GM18858 (cell line): ENCODE data around the gene BUB3.
"Not testable (repeated sequence)": the region's sequence is repeated elsewhere in the genome, so short reads cannot be mapped to it uniquely, and the experiment has no call there.

ENCODE experiments used
- ATAC-seq: cut with Tn5 transposase; IDR thresholded peaks from one replicate; pipeline ENCODE4 v1.9.1; 2021; ENCODE audit not compliant: unreplicated experiment

Gene BUB3

GRCh38 chr10:123153486-123154091 is 613 bp upstream of the BUB3 start:
- no peak for ATAC-seq

DNA sequence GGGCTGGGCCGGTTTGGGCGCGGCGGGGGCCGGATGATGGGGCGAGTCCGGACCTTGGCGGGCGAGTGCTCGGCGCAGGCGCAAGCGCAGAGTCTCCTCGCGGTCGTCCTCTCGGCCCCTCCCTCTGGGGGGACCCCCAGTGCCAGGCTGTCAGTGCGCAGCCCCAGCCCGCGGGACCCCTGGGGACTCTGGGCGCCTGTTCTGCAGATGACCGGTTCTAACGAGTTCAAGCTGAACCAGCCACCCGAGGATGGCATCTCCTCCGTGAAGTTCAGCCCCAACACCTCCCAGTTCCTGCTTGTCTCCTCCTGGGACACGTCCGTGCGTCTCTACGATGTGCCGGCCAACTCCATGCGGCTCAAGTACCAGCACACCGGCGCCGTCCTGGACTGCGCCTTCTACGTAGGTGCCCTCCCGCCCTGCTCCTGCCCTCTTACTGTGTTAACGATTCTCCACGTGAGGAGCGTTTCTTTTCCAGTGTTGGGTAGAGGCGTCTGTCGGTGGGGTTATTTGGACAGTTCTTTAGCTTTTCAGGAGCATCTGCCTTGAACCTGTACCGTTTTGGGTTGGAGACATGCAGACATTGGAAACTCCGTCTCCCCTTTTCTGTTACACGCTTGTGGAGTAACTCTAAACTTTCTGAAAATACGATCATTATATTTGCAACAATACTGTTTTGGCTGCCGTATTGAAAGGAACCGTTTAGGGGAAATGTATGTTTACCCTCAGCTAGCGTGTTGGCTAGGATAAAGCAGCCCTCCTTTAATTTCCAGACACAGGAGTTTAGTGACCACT is 706 bp downstream of the BUB3 start:
- no peak for ATAC-seq

GRCh38 chr10:123156078-123156477 is 1.9 kb downstream of the BUB3 start:
- ATAC-seq = no peak

DNA sequence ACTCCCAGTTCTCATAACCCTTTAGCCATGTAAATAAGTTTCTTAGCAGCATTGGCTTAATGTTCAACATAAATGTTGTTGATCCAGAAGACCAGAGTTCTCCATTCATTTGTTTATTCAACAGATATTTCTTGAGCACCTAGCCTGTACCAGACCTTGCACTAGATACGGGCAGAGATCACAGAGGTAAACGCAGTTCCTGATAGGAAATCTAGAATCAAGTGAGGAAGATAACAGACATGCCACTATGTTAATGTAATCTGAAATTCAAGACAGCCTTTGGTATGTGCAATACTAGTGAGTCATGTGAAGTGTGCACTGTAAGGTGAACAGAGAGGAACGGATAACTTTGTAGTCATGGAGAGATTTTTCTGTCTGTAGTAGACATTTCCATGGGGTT is 3.0 kb downstream of the BUB3 start:
- no peak for ATAC-seq

- ATAC-seq = no peak
Observed at GRCh38 chr10:123158682-123159081, 4.5 kb downstream of the BUB3 start.

DNA sequence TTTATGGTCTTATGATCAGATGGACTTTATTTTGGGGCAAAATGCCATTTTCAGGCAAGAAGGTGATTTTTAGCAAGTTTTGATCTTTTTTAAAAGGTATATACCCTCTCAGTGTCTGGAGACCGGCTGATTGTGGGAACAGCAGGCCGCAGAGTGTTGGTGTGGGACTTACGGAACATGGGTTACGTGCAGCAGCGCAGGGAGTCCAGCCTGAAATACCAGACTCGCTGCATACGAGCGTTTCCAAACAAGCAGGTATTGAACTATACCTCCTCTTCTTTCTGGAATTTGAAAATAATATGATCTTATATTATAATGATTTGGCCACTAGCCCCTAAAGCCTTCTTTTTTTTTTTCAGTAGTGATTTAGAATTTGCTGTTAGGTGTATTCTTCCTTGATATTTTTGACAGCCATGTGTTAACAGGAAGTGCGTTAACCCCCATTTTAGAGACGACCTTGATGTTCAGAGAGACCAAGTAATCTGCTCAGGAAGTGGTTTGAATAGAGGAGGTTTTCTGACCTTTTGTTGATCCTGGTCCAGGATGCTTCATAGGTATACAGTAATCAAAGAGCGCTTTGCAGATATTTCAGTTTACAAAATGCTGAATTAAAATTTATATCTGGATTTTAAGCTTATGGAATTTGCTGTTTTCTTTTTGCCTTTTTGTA is 6.2 kb downstream of the BUB3 start:
- no peak for ATAC-seq

- no peak for ATAC-seq
Observed at GRCh38 chr10:123164319-123164718, 10.1 kb downstream of the BUB3 start.

DNA sequence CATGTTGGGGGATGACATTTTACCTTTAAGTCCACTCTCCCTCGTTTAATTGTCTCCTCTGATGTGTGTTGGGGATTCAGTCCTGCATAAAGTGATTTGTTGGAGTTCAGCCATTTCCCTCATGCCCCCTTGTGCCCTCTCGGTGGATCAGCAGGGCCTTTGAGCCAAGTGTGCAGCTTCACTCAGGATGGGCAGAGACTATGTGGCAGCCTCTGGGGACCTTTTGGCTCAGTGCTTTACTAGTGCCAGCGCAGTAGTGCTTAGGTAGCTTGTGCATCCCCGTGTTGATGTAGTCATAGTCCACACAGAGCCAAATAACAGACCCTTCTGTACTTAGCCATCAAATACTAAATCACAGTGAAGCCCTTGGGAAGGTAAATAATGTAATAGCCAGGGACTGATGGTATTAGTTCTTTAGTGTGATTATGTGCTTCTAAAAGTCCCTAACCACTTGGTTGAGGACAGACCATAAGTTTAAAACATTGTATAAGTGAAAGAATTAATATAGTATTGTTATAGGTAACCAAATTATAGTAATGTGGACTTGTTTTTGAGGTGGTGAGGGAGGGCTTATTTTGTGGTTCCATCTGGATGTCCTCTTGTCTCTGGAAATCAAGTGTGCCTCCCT is 11.4 kb downstream of the BUB3 start:
- no peak for ATAC-seq

DNA sequence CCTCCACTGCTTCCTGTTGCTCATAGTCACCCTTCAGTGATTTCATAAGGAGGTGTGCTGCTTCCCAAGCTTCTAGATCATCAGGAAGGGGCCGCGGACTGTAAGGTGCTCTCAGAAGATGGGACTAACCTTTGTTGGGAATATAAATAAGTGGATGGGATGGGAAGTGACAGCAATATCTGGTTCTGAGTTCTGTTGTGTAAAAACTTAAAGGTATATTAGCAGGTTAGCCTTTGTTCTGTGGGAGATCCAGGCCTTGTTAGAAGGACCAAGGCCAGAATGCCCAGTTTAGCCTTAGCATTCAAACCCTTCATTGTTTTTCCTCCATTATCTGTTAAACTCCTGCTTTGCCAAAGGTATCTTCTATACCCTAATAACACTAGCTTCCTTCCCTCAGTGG is 12.4 kb downstream of the BUB3 start:
- no peak for ATAC-seq

- no peak for ATAC-seq
Observed at GRCh38 chr10:123170961-123171360, 16.8 kb downstream of the BUB3 start.

GRCh38 chr10:123171616-123172015 is 17.4 kb downstream of the BUB3 start:
- ATAC-seq = not testable (repeated sequence)

GRCh38 chr10:123175389-123176387 is 21.5 kb downstream of the BUB3 start:
- ATAC-seq = no peak

GRCh38 chr10:123178390-123178789 is 24.2 kb downstream of the BUB3 start:
- not testable (repeated sequence) for ATAC-seq

- no peak for ATAC-seq
Observed at GRCh38 chr10:123180101-123181090, 26.2 kb downstream of the BUB3 start.

DNA sequence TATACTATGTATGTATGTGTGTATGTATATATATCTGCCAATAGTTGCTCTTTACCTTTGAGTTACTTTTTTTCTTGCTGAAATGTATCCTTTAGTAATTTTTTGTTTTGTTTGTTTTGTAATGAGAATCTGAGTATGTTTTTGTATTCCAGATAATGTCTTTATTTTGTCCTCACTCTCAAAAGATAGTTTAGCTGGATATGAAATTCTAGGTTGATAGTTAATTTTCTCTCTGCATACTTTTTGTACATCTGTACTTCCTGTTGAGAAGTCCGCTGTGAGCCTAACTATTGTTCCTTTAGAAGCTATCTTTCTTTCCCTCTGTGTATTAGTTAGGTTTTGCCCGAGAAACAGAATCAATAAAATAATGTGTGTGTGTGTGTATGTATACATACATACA is 29.5 kb downstream of the BUB3 start:
- ATAC-seq = no peak

DNA sequence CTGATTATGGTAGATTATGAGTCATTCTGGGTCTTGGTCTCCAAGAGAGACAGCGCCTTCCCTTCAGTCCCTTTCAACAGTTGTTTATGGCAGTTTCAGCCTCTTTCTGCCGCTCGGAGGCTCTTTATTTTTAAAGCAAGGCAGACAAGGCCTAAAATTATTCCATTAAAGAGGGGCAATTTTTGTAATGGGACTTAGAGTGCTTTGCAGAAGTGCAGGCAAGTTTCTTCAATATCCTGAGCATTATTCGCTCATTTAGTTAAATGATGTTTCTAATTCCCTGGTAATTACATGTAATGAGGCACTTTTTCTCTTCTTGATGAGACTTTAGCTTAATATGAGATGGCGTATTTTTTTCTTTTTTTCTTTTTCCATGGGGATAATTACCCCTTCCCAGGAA is 33.6 kb downstream of the BUB3 start:
- ATAC-seq = no peak

DNA sequence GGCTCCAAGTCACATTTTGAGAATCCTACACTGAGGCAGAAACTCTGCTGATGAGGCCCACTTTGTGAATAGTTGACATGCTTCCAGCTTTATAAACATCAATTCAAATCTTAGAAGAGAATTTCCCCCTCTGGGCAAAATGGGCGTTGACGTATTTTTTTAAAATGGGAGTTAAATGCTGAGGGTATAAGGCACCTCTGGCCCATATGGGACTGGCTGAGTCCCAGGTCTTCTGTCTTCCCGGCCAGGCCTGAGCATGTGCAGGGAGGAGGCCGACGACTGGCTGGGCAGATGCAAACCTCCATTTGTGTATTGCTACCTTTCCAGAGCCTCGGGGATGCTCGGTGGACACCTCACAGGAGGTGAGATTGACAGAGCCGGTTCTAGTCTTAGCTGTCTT is 37.7 kb downstream of the BUB3 start:
- ATAC-seq = no peak

DNA sequence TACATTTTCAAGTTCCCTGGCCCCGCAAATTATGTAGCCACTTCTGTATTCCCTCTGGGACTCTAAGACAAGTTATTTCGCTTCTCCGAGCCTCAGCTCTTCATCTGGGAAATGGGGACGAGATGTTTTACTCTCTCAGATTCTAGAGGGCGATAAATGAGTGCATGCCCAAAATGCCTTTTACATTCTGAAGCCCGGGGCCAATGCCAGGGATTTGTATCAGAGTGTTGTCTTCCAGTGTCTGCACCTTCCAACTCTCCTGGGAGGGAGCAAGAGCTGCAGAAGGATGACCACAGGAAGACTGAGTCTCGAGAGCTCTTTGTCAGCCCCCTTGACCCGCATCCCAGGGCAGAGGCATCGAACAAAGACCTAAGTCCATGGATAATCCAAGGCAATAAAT is 39.9 kb downstream of the BUB3 start:
- ATAC-seq = no peak

DNA sequence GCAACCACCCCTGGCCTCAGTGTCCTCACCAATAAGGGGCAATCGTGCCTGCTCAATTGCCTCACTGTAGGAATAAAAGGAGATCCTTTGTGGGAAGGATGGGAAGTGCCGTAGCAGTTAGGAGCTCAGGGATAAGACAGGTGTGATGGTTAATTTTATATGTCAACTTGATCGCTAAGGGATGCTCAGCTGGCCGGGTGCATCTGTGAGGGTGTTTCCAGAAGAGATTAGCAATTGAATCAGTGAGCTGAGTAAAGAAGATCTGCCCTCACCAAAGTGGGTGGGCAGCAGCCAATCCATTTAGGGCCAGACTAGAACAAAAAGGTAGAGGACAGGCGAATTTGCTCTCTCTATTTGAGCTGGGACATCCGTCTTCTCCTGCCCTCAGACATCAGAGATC is 46.3 kb downstream of the BUB3 start:
- no peak for ATAC-seq
